HepG2 (cell line): ENCODE measurements around the gene RHBDF2. TPM values are rescaled to one million over a fixed set of nuclear protein-coding genes. Genes with fewer than 3 reads are reported as not detected.

Experiments
- ATAC-seq: fragments of 200-7000 bp; cut with Tn5 transposase; 3 replicates; pipeline ENCODE4 v1.9.1; 2020; ENCODE audit warnings: mild to moderate bottlenecking, moderate library complexity
- BruUV-seq: library from RNA; stranded (reverse); fragments of 400-500 nt; replicated peaks from 2 replicates; lab custom pipeline; 2021; lab: Mats Ljungman, UMichigan
- CTCF ChIA-PET: fragments of 300-600 bp; formaldehyde crosslinking; extraction: SDS; loops from one replicate; lab custom pipeline; 2021; ENCODE audit warnings: low total read pairs, inconsistent platforms, low intra/inter-chr PET ratio; lab: Yijun Ruan, JAX
- POLR2A ChIA-PET: fragments of 350-600 bp; sonication (Branson Sonifier 250); formaldehyde crosslinking; loops from one replicate; lab custom pipeline; 2020; ENCODE audit warnings: antibody characterized with exemption, inconsistent platforms; lab: Yijun Ruan, JAX
- DNase-seq: peaks from one replicate; pipeline ENCODE4 v3.0.0-alpha.2; 2015; ENCODE audit warnings: low spot score
- FAIRE-seq: peaks from 3 replicates; lab custom pipeline; 2011; peaks lifted over from hg19 to GRCh38; lab: Jason Lieb, UNC
- H2AFZ ChIP-seq: one replicate; pipeline ENCODE4 v1.6.1; 2011; ENCODE audit warnings: low read length, inconsistent platforms
- H3K27ac ChIP-seq: fragments of 300-600 bp; 3 replicates; pipeline ENCODE4 v1.8.0; 2011; ENCODE audit warnings: mixed run types, mild to moderate bottlenecking, mixed read lengths, low read length, inconsistent platforms; ENCODE audit not compliant: insufficient read depth; ENCODE audit errors: extremely low read length
- H3K27me3 ChIP-seq, 2 experiments: fragments of 200-600 bp in 1 of 2; 2 replicates in 1 of 2; 3 replicates in 1 of 2; pipeline versions ENCODE4 v1.6.0 to v1.8.0; 2011; ENCODE audit warnings: low read length in 2 of 2, mild to moderate bottlenecking in 2 of 2, moderate library complexity in 2 of 2, inconsistent platforms in 1 of 2; ENCODE audit not compliant: insufficient read depth in 2 of 2, control insufficient read depth in 1 of 2
- H3K36me3 ChIP-seq, 2 experiments: fragments of 200-600 bp in 1 of 2; replicated peaks in 1 of 2; 2 replicates in 1 of 2; 3 replicates in 1 of 2; pipeline versions ENCODE4 v1.5.1 to v1.8.0; 2011; ENCODE audit warnings: low read length in 2 of 2, inconsistent platforms in 1 of 2; ENCODE audit not compliant: insufficient read depth in 2 of 2, control insufficient read depth in 1 of 2
- H3K4me1 ChIP-seq: 2 replicates; pipeline ENCODE4 v1.5.1; 2012; ENCODE audit warnings: low read length, inconsistent platforms; ENCODE audit not compliant: insufficient read depth
- H3K4me2 ChIP-seq: 2 replicates; pipeline ENCODE4 v1.6.0; 2011; ENCODE audit warnings: low read depth, low read length, inconsistent platforms
- H3K4me3 ChIP-seq, 3 experiments: fragments of 200-600 bp in 1 of 3; sonication (generic), shearing (Covaris generic) in 1 of 3; replicated peaks in 1 of 3; 2 replicates each; pipeline ENCODE4 v1.5.1; 2011 to 2016; ENCODE audit warnings: low read length in 3 of 3, inconsistent platforms in 2 of 3, low read depth in 2 of 3, mild to moderate bottlenecking in 2 of 3, control low read depth in 1 of 3, mixed read lengths in 1 of 3; ENCODE audit not compliant: insufficient read depth in 1 of 3
- H3K79me2 ChIP-seq: one replicate; pipeline ENCODE4 v1.6.1; 2011; ENCODE audit warnings: low read length, inconsistent platforms; ENCODE audit not compliant: insufficient read depth
- H3K9ac ChIP-seq: 2 replicates; pipeline ENCODE4 v1.6.0; 2011; ENCODE audit warnings: mild to moderate bottlenecking, low read depth, low read length, inconsistent platforms; ENCODE audit not compliant: insufficient read depth
- H3K9me3 ChIP-seq: 2 replicates; pipeline ENCODE4 v1.5.1; 2012; ENCODE audit warnings: mild to moderate bottlenecking, low read length
- H4K20me1 ChIP-seq: 2 replicates; pipeline ENCODE4 v1.6.0; 2011; ENCODE audit warnings: inconsistent platforms, mild to moderate bottlenecking, low read length, moderate library complexity; ENCODE audit not compliant: insufficient read depth
- ATF1 ChIP-seq: IDR thresholded peaks from 2 replicates; pipeline ENCODE4 v1.6.1; 2016; ENCODE audit warnings: mild to moderate bottlenecking, control low read depth
- ELF4 ChIP-seq: sonication (generic); formaldehyde crosslinking; IDR thresholded peaks from 2 replicates; pipeline ENCODE4 v1.5.0; 2020; ENCODE audit warnings: missing genetic modification reagents, mild to moderate bottlenecking, moderate library complexity, borderline replicate concordance
- EZH2 ChIP-seq: conservative IDR thresholded peaks from 2 replicates; pipeline ENCODE4 v1.6.1; 2012; ENCODE audit warnings: mild to moderate bottlenecking, low read depth, low read length, moderate library complexity
- JARID2 ChIP-seq: sonication (generic); formaldehyde crosslinking; IDR thresholded peaks from 2 replicates; pipeline ENCODE4 v1.8.1; 2023; ENCODE audit warnings: missing genetic modification reagents, inconsistent platforms; ENCODE audit not compliant: insufficient replicate concordance
- MTF2 ChIP-seq: sonication (generic); formaldehyde crosslinking; IDR thresholded peaks from 2 replicates; pipeline ENCODE4 v1.5.0; 2020; ENCODE audit warnings: missing genetic modification reagents, borderline replicate concordance
- SALL1 ChIP-seq: sonication (generic); formaldehyde crosslinking; IDR thresholded peaks from 2 replicates; pipeline ENCODE4 v1.8.0; 2022; ENCODE audit warnings: mild to moderate bottlenecking, missing genetic modification reagents
- TBX3 ChIP-seq: fragments of 450-650 bp; IDR thresholded peaks from 2 replicates; pipeline ENCODE4 v1.6.1; 2017; ENCODE audit warnings: antibody characterized with exemption, mild to moderate bottlenecking, inconsistent platforms, borderline replicate concordance
- ZBTB38 ChIP-seq: sonication (generic); formaldehyde crosslinking; IDR thresholded peaks from 2 replicates; pipeline ENCODE4 v1.5.1; 2020; ENCODE audit warnings: mild to moderate bottlenecking, missing genetic modification reagents
- ZNF160 ChIP-seq: sonication (generic); formaldehyde crosslinking; IDR thresholded peaks from 2 replicates; pipeline ENCODE4 v1.8.0; 2022; ENCODE audit warnings: mild to moderate bottlenecking, inconsistent platforms, missing genetic modification reagents
- ZNF225 ChIP-seq: sonication (generic); formaldehyde crosslinking; IDR thresholded peaks from 2 replicates; pipeline ENCODE4 v1.4.0; 2020; ENCODE audit warnings: mild to moderate bottlenecking, missing genetic modification reagents
- WGBS: methylation state at CpG from one replicate; pipeline ENCODE4 v1.1.6; 2017; ENCODE audit warnings: low lambda C conversion rate; 5-methylcytosine and 5-hydroxymethylcytosine counted together
- in situ Hi-C: cut with HindIII; loops from 2 replicates; pipeline ENCODE4 v1.10.0; 2017; ENCODE audit warnings: low pct_unique_long_range_greater_than_20kb; ENCODE audit not compliant: extremely low pct_ligation_motif_present
- intact Hi-C: fragments of 100-400 bp; cut with micrococcal nuclease; formaldehyde crosslinking; loops from one replicate; pipeline ENCODE4 v1.10.0; 2022; ENCODE audit not compliant: unreplicated experiment
- polyA plus RNA-seq, 8 experiments: library from polyadenylated mRNA; depleted of rRNA in 3 of 8; stranded (reverse) in 7 of 8; unstranded in 1 of 8; fragments of >200 nt; fragmentation: Illumina TruSeq in 4 of 8; extraction: Trizol in 4 of 8; gene quantifications; 2 replicates each; pipeline versions ENCODE4 v1.2.1 to v1.2.3, GENCODE V29; 2011 to 2016; ENCODE audit warnings: low read depth in 4 of 8, missing spikeins in 1 of 8, mixed read lengths in 1 of 8; ENCODE audit not compliant: insufficient read depth in 1 of 8
- total RNA-seq, 5 experiments: library from RNA; depleted of rRNA; stranded (reverse); fragments of >200 nt; fragmentation: Illumina TruSeq; extraction: Trizol; gene quantifications; 2 replicates each; pipeline ENCODE4 v1.2.3, GENCODE V29; 2016; ENCODE audit warnings: low read depth in 1 of 5
- TF ChIP-seq, protein P1 (sequence below): sonication (generic); formaldehyde crosslinking; conservative IDR thresholded peaks from 2 replicates; pipeline ENCODE4 v1.8.0; 2022; ENCODE audit warnings: mild to moderate bottlenecking, moderate library complexity, missing genetic modification reagents
- TF ChIP-seq, protein P2 (sequence below): IDR thresholded peaks from 2 replicates; pipeline ENCODE4 v1.6.1; 2016; ENCODE audit warnings: mild to moderate bottlenecking, missing biosample characterization, missing genetic modification reagents
- TF ChIP-seq, protein P3 (sequence below): fragments of 450-650 bp; IDR thresholded peaks from 2 replicates; pipeline ENCODE4 v1.6.1; 2017
- TF ChIP-seq, protein P4 (sequence below): sonication (generic); formaldehyde crosslinking; IDR thresholded peaks from 2 replicates; pipeline ENCODE4 v1.5.0; 2020; ENCODE audit warnings: missing genetic modification reagents
- TF ChIP-seq, protein P5 (sequence below): sonication (generic); formaldehyde crosslinking; IDR thresholded peaks from 2 replicates; pipeline ENCODE4 v1.5.1; 2020; ENCODE audit warnings: missing genetic modification reagents, mild to moderate bottlenecking, borderline replicate concordance

Gene RHBDF2
- total and polyA plus RNA-seq, 2 of the 13 experiments (the other 11 are each of a cell fraction or from before 2014, with no cell fraction given), result 7.8 to 24.2 TPM

DNA sequence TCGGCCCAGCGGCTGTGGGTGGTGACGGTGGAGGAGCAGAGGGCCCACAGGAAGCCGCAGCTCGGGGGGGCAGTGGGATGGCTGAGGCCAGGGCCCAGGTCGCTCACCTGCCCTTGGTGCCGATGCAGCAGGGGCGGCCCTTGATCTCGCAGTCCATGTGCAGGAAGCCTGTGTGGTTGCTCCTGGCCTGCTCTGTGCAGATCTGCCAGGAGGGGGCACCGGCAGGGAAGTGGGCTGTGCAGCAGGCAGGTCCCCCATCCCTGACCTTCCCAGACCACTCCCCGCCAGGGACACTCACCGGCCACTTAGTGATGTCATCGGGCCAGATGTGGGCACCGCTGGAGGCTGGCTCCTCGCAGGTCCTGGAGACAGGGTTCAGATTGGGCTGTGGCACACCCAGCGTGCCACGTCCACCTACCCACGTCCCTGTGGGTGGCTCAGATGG lies 27.7 kb downstream of the RHBDF2 start (continued):
- TF ChIP-seq, protein P1, sequence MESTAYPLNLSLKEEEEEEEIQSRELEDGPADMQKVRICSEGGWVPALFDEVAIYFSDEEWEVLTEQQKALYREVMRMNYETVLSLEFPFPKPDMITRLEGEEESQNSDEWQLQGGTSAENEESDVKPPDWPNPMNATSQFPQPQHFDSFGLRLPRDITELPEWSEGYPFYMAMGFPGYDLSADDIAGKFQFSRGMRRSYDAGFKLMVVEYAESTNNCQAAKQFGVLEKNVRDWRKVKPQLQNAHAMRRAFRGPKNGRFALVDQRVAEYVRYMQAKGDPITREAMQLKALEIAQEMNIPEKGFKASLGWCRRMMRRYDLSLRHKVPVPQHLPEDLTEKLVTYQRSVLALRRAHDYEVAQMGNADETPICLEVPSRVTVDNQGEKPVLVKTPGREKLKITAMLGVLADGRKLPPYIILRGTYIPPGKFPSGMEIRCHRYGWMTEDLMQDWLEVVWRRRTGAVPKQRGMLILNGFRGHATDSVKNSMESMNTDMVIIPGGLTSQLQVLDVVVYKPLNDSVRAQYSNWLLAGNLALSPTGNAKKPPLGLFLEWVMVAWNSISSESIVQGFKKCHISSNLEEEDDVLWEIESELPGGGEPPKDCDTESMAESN (CRISPR knock-in tag), result 0 out of 2 replicates have a peak, but pooled peaks have one; percentile 23
- TF ChIP-seq ZBTB38 (CRISPR knock-in tag) (peak; percentile 87), TBX3 (no peak)

DNA sequence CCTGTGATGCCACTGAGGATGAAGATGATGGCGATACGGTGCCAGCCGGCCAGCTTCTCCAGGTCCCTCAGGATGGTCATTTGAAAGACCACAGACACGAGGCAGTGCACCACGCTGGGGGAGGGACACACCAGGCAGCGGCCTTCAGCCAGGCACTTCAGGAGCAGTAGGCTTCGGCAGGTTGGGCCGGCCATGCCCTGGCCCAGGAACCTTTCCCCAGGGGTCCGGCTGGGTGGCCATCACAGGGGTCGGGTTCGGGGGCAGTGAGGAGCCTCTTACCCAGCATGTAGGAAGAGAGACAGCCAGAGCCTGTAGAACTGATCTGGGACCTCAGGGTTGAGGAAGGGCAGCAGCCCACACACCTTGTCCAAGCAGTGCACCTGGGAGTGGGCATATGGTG lies 28.5 kb downstream of the RHBDF2 start:
- Histone ChIP-seq H3K27me3 (no peaks in the 10 kb centered on the region), H3K27ac (no peak overlapping the region), H4K20me1 (no peaks in the 10 kb centered on the region), H3K36me3 (peaks cover 0 to 6% of the 10 kb centered on the region in 2 experiments; a peak in 1 of 5 replicates), H3K9me3 (no peaks in the 10 kb centered on the region), H3K4me1 (peaks cover 19% of the 10 kb centered on the region), H2AFZ (no peak overlapping the region), H3K79me2 (no peaks in the 10 kb centered on the region), H3K9ac (no peak overlapping the region), H3K4me2 (no peak overlapping the region), H3K4me3 (no peak overlapping the region)
- intact Hi-C loops (no loop called here), in situ Hi-C loops (no loop called here)
- DNase-seq, result no peak
- CTCF ChIA-PET, result interaction anchor here (0.8 kb wide), 1 partner anchor 10 kb away, joined by 3 read pairs; no protein-coding TSS in a partner anchor
- BruUV-seq, result no TSS peak
- POLR2A ChIA-PET, result no interaction called here
- ATAC-seq, result no peak
- 97% methylated on average over 11 of the region's 11 CpGs for WGBS
- FAIRE-seq, result no peak
- TF ChIP-seq SALL1 (CRISPR knock-in tag), result no peak
- TF ChIP-seq ZNF225 (CRISPR knock-in tag), result no peak
- no peak for TF ChIP-seq ZNF160 (CRISPR knock-in tag)
- no peak for TF ChIP-seq ELF4 (CRISPR knock-in tag)
- TF ChIP-seq ATF1 (CRISPR knock-in tag), result no peak
- TF ChIP-seq JARID2 (CRISPR knock-in tag), result no peak
- TF ChIP-seq, protein P2, sequence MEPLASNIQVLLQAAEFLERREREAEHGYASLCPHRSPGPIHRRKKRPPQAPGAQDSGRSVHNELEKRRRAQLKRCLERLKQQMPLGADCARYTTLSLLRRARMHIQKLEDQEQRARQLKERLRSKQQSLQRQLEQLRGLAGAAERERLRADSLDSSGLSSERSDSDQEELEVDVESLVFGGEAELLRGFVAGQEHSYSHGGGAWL (CRISPR knock-in tag), result no peak
- TF ChIP-seq, protein P3, sequence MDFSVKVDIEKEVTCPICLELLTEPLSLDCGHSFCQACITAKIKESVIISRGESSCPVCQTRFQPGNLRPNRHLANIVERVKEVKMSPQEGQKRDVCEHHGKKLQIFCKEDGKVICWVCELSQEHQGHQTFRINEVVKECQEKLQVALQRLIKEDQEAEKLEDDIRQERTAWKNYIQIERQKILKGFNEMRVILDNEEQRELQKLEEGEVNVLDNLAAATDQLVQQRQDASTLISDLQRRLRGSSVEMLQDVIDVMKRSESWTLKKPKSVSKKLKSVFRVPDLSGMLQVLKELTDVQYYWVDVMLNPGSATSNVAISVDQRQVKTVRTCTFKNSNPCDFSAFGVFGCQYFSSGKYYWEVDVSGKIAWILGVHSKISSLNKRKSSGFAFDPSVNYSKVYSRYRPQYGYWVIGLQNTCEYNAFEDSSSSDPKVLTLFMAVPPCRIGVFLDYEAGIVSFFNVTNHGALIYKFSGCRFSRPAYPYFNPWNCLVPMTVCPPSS, result no peak
- TF ChIP-seq EZH2, result no peak
- TF ChIP-seq, protein P4, sequence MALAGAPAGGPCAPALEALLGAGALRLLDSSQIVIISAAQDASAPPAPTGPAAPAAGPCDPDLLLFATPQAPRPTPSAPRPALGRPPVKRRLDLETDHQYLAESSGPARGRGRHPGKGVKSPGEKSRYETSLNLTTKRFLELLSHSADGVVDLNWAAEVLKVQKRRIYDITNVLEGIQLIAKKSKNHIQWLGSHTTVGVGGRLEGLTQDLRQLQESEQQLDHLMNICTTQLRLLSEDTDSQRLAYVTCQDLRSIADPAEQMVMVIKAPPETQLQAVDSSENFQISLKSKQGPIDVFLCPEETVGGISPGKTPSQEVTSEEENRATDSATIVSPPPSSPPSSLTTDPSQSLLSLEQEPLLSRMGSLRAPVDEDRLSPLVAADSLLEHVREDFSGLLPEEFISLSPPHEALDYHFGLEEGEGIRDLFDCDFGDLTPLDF (CRISPR knock-in tag), result no peak
- TF ChIP-seq, protein P5, sequence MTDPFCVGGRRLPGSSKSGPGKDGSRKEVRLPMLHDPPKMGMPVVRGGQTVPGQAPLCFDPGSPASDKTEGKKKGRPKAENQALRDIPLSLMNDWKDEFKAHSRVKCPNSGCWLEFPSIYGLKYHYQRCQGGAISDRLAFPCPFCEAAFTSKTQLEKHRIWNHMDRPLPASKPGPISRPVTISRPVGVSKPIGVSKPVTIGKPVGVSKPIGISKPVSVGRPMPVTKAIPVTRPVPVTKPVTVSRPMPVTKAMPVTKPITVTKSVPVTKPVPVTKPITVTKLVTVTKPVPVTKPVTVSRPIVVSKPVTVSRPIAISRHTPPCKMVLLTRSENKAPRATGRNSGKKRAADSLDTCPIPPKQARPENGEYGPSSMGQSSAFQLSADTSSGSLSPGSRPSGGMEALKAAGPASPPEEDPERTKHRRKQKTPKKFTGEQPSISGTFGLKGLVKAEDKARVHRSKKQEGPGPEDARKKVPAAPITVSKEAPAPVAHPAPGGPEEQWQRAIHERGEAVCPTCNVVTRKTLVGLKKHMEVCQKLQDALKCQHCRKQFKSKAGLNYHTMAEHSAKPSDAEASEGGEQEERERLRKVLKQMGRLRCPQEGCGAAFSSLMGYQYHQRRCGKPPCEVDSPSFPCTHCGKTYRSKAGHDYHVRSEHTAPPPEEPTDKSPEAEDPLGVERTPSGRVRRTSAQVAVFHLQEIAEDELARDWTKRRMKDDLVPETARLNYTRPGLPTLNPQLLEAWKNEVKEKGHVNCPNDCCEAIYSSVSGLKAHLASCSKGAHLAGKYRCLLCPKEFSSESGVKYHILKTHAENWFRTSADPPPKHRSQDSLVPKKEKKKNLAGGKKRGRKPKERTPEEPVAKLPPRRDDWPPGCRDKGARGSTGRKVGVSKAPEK (CRISPR knock-in tag), result no peak
- no peak for TF ChIP-seq MTF2 (CRISPR knock-in tag)
